PC-9 (cell line): ENCODE data around the gene MAN1A1.

Experiments used
- CTCF ChIP-seq: fragments of 200-600 bp; sonication (generic); conservative IDR thresholded peaks from 2 replicates; pipeline ENCODE4 v1.6.1; 2017; ENCODE audit warnings: mixed run types, antibody characterized with exemption, mild to moderate bottlenecking, moderate library complexity
- EZH2 ChIP-seq: fragments of 200-600 bp; sonication (generic); IDR thresholded peaks from 2 replicates; pipeline ENCODE4 v1.8.0; 2017; ENCODE audit warnings: antibody characterized with exemption, low read depth

- TF ChIP-seq EZH2 (no peak), CTCF (no peak)
Observed at GRCh38 chr6:119352001-119352400, 2.4 kb upstream of the MAN1A1 start.
